Mesodermal cell (in vitro differentiated cells): ENCODE data around the gene LRRK1.

Experiments
- H3K27ac ChIP-seq: 2 replicates; pipeline ENCODE4 v1.7.0; 2013; ENCODE audit warnings: mild to moderate bottlenecking, low read depth, low read length, moderate library complexity; ENCODE audit not compliant: severe bottlenecking
- H3K36me3 ChIP-seq: 2 replicates; pipeline ENCODE4 v1.7.1; 2013; ENCODE audit warnings: mild to moderate bottlenecking, low read length, moderate library complexity; ENCODE audit not compliant: control insufficient read depth, insufficient read depth
- H3K4me1 ChIP-seq: one replicate; pipeline ENCODE4 v1.7.1; 2013; ENCODE audit warnings: mild to moderate bottlenecking, low read length; ENCODE audit not compliant: insufficient read depth, control insufficient read depth, poor library complexity, severe bottlenecking
- H3K4me3 ChIP-seq: 2 replicates; pipeline ENCODE4 v1.7.0; 2013; ENCODE audit warnings: low read length, control low read depth, mild to moderate bottlenecking; ENCODE audit not compliant: insufficient read depth, poor library complexity, severe bottlenecking; ENCODE audit errors: extremely low read depth
- H3K9me3 ChIP-seq: 2 replicates; pipeline ENCODE4 v1.7.1; 2013; ENCODE audit warnings: mild to moderate bottlenecking, low read length, moderate library complexity; ENCODE audit not compliant: control insufficient read depth
- WGBS, 2 experiments: methylation state at CpG; one replicate each; pipeline ENCODE4 v1.1.5; 2013; ENCODE audit warnings: missing lambda C conversion rate in 2 of 2; ENCODE audit not compliant: insufficient coverage in 2 of 2; 5-methylcytosine and 5-hydroxymethylcytosine counted together

The LRRK1 gene

GRCh38 chr15:100958326-100959065 is 39.3 kb downstream of the LRRK1 start:
- no peaks in the 10 kb centered on the region for H3K9me3 ChIP-seq
- no peaks in the 10 kb centered on the region for H3K4me1 ChIP-seq
- H3K36me3 ChIP-seq = no peaks in the 10 kb centered on the region
- 69 to 95% methylated on average over 4 to 9 of the region's 10 CpGs for WGBS, 2 experiments
- no peak overlapping the region for H3K4me3 ChIP-seq
- H3K27ac ChIP-seq = no peak overlapping the region

DNA sequence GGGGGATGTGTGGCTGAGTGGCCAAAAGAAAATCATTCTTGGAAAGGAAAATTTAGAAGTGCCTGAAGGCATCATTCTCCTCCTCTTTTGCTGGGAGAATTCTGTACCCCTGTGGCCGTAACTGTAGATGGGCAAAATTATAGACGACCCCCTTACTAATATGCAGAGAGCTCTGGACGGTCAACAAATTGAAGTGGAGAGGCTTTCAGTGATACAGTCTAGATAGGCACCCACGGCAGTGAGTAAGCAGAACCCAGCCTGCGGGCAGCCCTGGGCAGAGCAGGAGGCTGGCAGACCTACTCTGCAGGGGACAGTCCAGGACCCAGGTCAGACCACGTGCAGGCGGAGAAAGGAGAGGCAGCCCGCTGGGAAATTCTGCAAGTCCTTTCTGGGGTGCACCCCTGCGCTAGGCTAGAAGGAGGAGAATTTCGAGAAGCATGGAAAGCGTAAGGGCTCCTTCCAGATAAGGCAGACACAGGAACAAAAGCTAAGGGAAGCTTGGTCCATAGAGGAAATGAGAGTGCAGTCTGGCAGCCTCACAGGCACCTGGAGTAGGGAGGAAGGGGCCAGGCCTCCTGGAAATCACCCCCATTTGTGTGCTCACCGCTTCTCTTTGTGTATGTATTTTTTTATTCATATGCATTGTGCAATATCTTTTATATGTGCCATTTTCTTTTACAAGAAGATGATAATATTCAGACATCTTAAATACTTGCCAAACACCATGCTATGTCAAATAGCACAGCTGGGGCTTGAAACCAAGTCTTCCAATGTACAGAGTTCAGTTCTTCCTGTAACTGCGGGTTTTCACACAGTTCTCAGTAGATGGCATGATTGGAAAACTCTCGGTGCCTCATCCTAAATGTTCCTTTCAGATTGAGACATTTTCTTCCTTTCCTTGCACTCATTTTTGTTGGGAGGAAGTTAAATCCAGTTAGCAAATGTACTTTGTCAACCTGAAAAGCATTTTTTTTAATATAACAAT is 40.2 kb downstream of the LRRK1 start:
- H3K36me3 ChIP-seq = no peaks in the 10 kb centered on the region
- H3K27ac ChIP-seq = no peak overlapping the region
- WGBS, 2 experiments = 92 to 97% methylated on average over 11 to 12 of the region's 14 CpGs
- H3K9me3 ChIP-seq = no peaks in the 10 kb centered on the region
- no peak overlapping the region for H3K4me3 ChIP-seq
- H3K4me1 ChIP-seq = no peaks in the 10 kb centered on the region

GRCh38 chr15:100966997-100967396 is 47.8 kb downstream of the LRRK1 start:
- WGBS, 2 experiments = no CpG with 5 or more reads among the region's 4 CpGs
- no peak overlapping the region for H3K4me3 ChIP-seq
- H3K27ac ChIP-seq = no peak overlapping the region
- no peaks in the 10 kb centered on the region for H3K9me3 ChIP-seq
- H3K36me3 ChIP-seq = no peaks in the 10 kb centered on the region
- no peaks in the 10 kb centered on the region for H3K4me1 ChIP-seq

DNA sequence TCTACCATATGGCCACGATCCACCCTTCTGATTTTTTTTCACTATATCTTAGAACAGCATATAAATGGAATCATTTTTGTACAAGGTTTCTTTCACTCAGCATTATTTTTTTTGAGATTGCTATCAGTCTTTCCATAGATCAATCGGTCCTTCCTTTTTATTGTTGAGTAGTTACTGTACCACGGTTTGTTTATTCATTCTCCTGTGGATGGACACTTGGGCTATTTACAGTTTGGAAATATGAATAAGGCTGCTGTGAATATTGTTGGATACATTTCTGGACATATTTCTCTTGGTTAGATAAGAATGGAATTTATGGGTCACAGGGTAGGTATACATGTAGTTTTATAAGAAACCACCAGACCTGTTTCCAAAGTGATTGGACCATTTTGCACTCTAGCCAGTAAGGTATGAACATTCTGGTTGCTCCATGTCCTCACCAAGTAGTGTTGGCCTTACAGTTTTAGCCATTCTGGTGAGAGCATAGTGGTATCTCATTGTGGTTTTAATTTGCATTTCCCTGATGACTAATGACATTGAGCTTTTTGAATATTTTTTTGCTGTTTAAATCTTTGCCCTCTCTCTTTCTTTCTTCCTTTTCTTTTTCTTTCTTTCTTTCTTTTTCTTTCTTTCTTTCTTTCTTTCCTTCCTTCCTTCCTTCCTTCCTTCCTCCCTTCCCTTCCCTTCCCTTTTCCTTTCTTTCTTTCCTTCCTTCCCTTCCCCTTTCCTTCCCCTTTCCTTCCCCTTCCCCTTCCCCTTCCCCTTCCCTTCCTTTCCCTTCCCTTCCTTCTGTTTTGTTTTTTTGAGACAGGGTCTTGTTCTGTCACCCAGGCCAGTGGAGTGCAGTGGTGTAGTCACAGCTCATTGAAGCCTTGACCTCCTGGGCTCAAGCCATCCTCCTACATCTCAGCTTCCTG is 49.2 kb downstream of the LRRK1 start:
- Histone ChIP-seq H3K27ac (no peak overlapping the region), H3K4me1 (no peaks in the 10 kb centered on the region), H3K36me3 (no peaks in the 10 kb centered on the region), H3K4me3 (no peak overlapping the region), H3K9me3 (no peaks in the 10 kb centered on the region)
- WGBS, 2 experiments = 86 to 100% methylated on average over 1 to 3 of the region's 3 CpGs

GRCh38 chr15:100972975-100973350 is 53.8 kb downstream of the LRRK1 start:
- no peak overlapping the region for H3K27ac ChIP-seq
- H3K4me3 ChIP-seq = peak overlapping the region; percentile 19
- H3K9me3 ChIP-seq = no peaks in the 10 kb centered on the region
- H3K4me1 ChIP-seq = no peaks in the 10 kb centered on the region
- H3K36me3 ChIP-seq = no peaks in the 10 kb centered on the region
- WGBS, 2 experiments = 23 to 40% methylated on average over 13 to 34 of the region's 36 CpGs

GRCh38 chr15:100973351-100974111 is 54.4 kb downstream of the LRRK1 start:
- WGBS, 2 experiments = 1 to 3% methylated on average over 68 to 77 of the region's 90 CpGs
- H3K36me3 ChIP-seq = no peaks in the 10 kb centered on the region
- no peak overlapping the region for H3K27ac ChIP-seq
- no peaks in the 10 kb centered on the region for H3K9me3 ChIP-seq
- peak overlapping the region; percentile 19 for H3K4me3 ChIP-seq
- no peaks in the 10 kb centered on the region for H3K4me1 ChIP-seq

- 69 to 70% methylated on average over 4 of the region's 4 CpGs for WGBS, 2 experiments
- H3K9me3 ChIP-seq = no peaks in the 10 kb centered on the region
- H3K27ac ChIP-seq = no peak overlapping the region
- H3K36me3 ChIP-seq = no peaks in the 10 kb centered on the region
- H3K4me3 ChIP-seq = no peak overlapping the region
- H3K4me1 ChIP-seq = no peaks in the 10 kb centered on the region
Observed at GRCh38 chr15:100975043-100975442, 55.9 kb downstream of the LRRK1 start.

GRCh38 chr15:100980410-100981046 is 61.4 kb downstream of the LRRK1 start:
- H3K4me3 ChIP-seq = no peak overlapping the region
- H3K36me3 ChIP-seq = no peaks in the 10 kb centered on the region
- H3K4me1 ChIP-seq = no peaks in the 10 kb centered on the region
- 40 to 55% methylated on average over 1 of the region's 4 CpGs for WGBS, 2 experiments
- H3K27ac ChIP-seq = no peak overlapping the region
- no peaks in the 10 kb centered on the region for H3K9me3 ChIP-seq

DNA sequence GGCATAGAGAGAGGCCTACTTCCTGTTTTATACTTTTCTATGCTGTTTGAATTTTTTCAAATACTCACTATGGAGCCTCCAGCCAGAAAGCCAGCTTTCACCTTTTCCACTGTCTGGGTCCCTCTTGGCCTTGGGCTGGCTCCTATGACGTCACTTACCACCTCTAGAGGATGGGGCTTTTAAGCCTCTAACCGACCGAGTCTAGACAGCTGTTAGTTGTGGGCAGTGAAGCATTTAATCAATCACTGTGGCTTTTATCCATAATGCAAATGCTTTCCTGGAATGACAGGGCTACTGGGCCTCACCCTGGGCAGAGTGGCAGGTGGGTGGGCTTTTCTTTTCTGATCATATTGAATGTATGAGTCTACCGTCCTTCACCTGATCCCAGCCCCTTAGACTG is 61.9 kb downstream of the LRRK1 start:
- WGBS, 2 experiments = 86 to 100% methylated on average over 1 of the region's 4 CpGs
- H3K4me1 ChIP-seq = no peaks in the 10 kb centered on the region
- H3K9me3 ChIP-seq = no peaks in the 10 kb centered on the region
- H3K27ac ChIP-seq = no peak overlapping the region
- no peak overlapping the region for H3K4me3 ChIP-seq
- H3K36me3 ChIP-seq = no peaks in the 10 kb centered on the region
